ENCODE measurements around the gene SPATA33.

Gene SPATA33

GRCh38 chr16:89636663-89637062, 21.0 kb upstream of the SPATA33 start:
- TF ChIP-seq, protein P1, sequence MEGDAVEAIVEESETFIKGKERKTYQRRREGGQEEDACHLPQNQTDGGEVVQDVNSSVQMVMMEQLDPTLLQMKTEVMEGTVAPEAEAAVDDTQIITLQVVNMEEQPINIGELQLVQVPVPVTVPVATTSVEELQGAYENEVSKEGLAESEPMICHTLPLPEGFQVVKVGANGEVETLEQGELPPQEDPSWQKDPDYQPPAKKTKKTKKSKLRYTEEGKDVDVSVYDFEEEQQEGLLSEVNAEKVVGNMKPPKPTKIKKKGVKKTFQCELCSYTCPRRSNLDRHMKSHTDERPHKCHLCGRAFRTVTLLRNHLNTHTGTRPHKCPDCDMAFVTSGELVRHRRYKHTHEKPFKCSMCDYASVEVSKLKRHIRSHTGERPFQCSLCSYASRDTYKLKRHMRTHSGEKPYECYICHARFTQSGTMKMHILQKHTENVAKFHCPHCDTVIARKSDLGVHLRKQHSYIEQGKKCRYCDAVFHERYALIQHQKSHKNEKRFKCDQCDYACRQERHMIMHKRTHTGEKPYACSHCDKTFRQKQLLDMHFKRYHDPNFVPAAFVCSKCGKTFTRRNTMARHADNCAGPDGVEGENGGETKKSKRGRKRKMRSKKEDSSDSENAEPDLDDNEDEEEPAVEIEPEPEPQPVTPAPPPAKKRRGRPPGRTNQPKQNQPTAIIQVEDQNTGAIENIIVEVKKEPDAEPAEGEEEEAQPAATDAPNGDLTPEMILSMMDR (conservative IDR thresholded peaks at IDR 0.05; ENCODE audit: low read depth, low read length) = no peak
- no peak overlapping the region for H3K4me3 ChIP-seq (ENCODE audit: low read length)
- no peak for DNase-seq (ENCODE audit: low read depth)

GRCh38 chr16:89637379-89637778, 20.3 kb upstream of the SPATA33 start:
- DNase-seq (ENCODE audit: low read depth) = no peak
- TF ChIP-seq, protein P1 (conservative IDR thresholded peaks at IDR 0.05; ENCODE audit: low read depth, low read length) = no peak
- H3K4me3 ChIP-seq (ENCODE audit: low read length) = no peak overlapping the region

- TF ChIP-seq, protein P1 (conservative IDR thresholded peaks at IDR 0.05; ENCODE audit: low read depth, low read length) = no peak
- no peak for DNase-seq (ENCODE audit: low read depth)
- no peak overlapping the region for H3K4me3 ChIP-seq (ENCODE audit: low read length)
Measured at GRCh38 chr16:89638455-89638854, 19.2 kb upstream of the SPATA33 start.

- no peak overlapping the region for H3K4me3 ChIP-seq (ENCODE audit: low read length)
- TF ChIP-seq, protein P1 (conservative IDR thresholded peaks at IDR 0.05; ENCODE audit: low read depth, low read length) = no peak
- DNase-seq (ENCODE audit: low read depth) = no peak
Measured at GRCh38 chr16:89639385-89639784, 18.3 kb upstream of the SPATA33 start.

DNA sequence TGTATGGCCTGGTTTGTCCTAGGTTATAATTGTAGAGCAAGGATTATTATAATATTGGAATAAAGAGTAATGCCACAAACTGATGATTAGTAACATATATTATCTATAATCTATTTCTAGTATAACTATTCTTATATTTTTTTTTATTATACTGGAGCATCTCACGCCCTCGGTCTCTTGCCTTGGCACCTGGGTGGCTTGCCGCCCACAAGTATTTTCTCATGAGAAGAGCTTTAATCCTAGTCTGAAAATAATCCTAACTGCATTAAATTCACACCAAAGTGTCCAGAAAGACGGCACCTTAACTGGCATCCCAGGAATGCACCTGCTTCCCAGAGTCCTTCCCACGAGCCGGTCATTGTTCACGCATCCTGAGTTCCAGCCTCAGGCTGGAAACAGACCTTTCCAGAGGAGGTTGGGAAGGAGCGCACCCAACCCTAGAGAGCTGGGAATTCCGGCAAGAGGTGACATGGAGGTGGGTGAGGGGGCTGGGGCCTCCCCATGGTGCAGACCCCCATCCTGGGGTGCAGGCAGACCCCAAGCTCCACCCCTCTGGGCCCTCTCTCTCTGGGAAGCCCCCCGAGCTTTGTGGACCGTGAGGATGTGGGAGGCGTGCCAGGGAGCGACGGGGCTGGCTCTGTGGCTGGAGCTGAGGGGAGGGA, 16.0 kb upstream of the SPATA33 start:
- H3K4me3 ChIP-seq (ENCODE audit: low read length) = no peak overlapping the region
- no peak for DNase-seq (ENCODE audit: low read depth)
- TF ChIP-seq, protein P1 (conservative IDR thresholded peaks at IDR 0.05; ENCODE audit: low read depth, low read length) = no peak

GRCh38 chr16:89642574-89642973, 15.1 kb upstream of the SPATA33 start:
- DNase-seq (ENCODE audit: low read depth) = no peak
- TF ChIP-seq, protein P1 (conservative IDR thresholded peaks at IDR 0.05; ENCODE audit: low read depth, low read length) = no peak
- H3K4me3 ChIP-seq (ENCODE audit: low read length) = no peak overlapping the region

- TF ChIP-seq, protein P1 (conservative IDR thresholded peaks at IDR 0.05; ENCODE audit: low read depth, low read length) = no peak
- DNase-seq (ENCODE audit: low read depth) = no peak
- no peak overlapping the region for H3K4me3 ChIP-seq (ENCODE audit: low read length)
Measured at GRCh38 chr16:89643769-89644300, 13.8 kb upstream of the SPATA33 start.
